Measurements from ENCODE around the gene CEACAM5. TPM values are rescaled to one million over a fixed set of nuclear protein-coding genes. Genes with fewer than 3 reads are reported as not detected.

The CEACAM5 gene
- total RNA-seq, 4 donors from 2014 or later: 86.4 to 374 (median 293) TPM

DNA sequence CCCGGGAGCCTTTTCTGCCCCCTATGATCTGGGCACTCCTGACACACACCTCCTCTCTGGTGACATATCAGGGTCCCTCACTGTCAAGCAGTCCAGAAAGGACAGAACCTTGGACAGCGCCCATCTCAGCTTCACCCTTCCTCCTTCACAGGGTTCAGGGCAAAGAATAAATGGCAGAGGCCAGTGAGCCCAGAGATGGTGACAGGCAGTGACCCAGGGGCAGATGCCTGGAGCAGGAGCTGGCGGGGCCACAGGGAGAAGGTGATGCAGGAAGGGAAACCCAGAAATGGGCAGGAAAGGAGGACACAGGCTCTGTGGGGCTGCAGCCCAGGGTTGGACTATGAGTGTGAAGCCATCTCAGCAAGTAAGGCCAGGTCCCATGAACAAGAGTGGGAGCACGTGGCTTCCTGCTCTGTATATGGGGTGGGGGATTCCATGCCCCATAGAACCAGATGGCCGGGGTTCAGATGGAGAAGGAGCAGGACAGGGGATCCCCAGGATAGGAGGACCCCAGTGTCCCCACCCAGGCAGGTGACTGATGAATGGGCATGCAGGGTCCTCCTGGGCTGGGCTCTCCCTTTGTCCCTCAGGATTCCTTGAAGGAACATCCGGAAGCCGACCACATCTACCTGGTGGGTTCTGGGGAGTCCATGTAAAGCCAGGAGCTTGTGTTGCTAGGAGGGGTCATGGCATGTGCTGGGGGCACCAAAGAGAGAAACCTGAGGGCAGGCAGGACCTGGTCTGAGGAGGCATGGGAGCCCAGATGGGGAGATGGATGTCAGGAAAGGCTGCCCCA lies 11.8 kb upstream of the CEACAM5 start:
- intact Hi-C loops (cut with DNase I): no loop called here
- no peak overlapping the region for H3K4me3 ChIP-seq
- TF ChIP-seq POLR2A (IDR thresholded peaks at IDR 0.05): no peak
- TF ChIP-seq, protein P1, sequence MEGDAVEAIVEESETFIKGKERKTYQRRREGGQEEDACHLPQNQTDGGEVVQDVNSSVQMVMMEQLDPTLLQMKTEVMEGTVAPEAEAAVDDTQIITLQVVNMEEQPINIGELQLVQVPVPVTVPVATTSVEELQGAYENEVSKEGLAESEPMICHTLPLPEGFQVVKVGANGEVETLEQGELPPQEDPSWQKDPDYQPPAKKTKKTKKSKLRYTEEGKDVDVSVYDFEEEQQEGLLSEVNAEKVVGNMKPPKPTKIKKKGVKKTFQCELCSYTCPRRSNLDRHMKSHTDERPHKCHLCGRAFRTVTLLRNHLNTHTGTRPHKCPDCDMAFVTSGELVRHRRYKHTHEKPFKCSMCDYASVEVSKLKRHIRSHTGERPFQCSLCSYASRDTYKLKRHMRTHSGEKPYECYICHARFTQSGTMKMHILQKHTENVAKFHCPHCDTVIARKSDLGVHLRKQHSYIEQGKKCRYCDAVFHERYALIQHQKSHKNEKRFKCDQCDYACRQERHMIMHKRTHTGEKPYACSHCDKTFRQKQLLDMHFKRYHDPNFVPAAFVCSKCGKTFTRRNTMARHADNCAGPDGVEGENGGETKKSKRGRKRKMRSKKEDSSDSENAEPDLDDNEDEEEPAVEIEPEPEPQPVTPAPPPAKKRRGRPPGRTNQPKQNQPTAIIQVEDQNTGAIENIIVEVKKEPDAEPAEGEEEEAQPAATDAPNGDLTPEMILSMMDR (IDR thresholded peaks at IDR 0.05): no peak
- no peak for DNase-seq
- 43% methylated on average over 4 to 5 of the region's 7 CpGs for WGBS, 2 donors
- no peak overlapping the region for H3K27ac ChIP-seq
- peaks cover 0 to 5% (median 4%) of the 10 kb centered on the region in 3 donors for H3K9me3 ChIP-seq
- peaks cover 0 to 79% (median 0%) of the 10 kb centered on the region in 4 donors for H3K27me3 ChIP-seq
- H3K4me1 ChIP-seq: no peaks in the 10 kb centered on the region
- H3K36me3 ChIP-seq: no peaks in the 10 kb centered on the region

DNA sequence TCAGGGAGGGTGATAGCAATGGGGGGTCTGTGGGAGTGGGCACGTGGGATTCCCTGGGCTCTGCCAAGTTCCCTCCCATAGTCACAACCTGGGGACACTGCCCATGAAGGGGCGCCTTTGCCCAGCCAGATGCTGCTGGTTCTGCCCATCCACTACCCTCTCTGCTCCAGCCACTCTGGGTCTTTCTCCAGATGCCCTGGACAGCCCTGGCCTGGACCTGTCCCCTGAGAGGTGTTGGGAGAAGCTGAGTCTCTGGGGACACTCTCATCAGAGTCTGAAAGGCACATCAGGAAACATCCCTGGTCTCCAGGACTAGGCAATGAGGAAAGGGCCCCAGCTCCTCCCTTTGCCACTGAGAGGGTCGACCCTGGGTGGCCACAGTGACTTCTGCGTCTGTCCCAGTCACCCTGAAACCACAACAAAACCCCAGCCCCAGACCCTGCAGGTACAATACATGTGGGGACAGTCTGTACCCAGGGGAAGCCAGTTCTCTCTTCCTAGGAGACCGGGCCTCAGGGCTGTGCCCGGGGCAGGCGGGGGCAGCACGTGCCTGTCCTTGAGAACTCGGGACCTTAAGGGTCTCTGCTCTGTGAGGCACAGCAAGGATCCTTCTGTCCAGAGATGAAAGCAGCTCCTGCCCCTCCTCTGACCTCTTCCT lies 11.1 kb upstream of the CEACAM5 start:
- no peak overlapping the region for H3K27ac ChIP-seq
- WGBS, 2 donors: 46% methylated on average over 2 of the region's 9 CpGs; no CpG with 5 or more reads in 1 of the 2 donors
- TF ChIP-seq, protein P1 (IDR thresholded peaks at IDR 0.05): no peak
- no peak for TF ChIP-seq POLR2A (IDR thresholded peaks at IDR 0.05)
- peaks cover 0 to 5% (median 0%) of the 10 kb centered on the region in 3 donors for H3K9me3 ChIP-seq
- H3K27me3 ChIP-seq: peaks cover 0 to 73% (median 0%) of the 10 kb centered on the region in 4 donors
- intact Hi-C loops (cut with DNase I): no loop called here
- no peak overlapping the region for H3K4me3 ChIP-seq
- no peak for DNase-seq
- H3K36me3 ChIP-seq: no peaks in the 10 kb centered on the region
- H3K4me1 ChIP-seq: no peaks in the 10 kb centered on the region

DNA sequence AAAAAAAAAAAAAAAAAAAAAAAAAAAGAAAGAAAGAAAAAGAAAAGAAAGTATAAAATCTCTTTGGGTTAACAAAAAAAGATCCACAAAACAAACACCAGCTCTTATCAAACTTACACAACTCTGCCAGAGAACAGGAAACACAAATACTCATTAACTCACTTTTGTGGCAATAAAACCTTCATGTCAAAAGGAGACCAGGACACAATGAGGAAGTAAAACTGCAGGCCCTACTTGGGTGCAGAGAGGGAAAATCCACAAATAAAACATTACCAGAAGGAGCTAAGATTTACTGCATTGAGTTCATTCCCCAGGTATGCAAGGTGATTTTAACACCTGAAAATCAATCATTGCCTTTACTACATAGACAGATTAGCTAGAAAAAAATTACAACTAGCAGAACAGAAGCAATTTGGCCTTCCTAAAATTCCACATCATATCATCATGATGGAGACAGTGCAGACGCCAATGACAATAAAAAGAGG lies 9.6 kb upstream of the CEACAM5 start:
- Histone ChIP-seq H3K36me3 (no peaks in the 10 kb centered on the region), H3K9me3 (peaks cover 0 to 4% (median 0%) of the 10 kb centered on the region in 3 donors), H3K4me1 (no peaks in the 10 kb centered on the region), H3K27ac (no peak overlapping the region), H3K4me3 (no peak overlapping the region), H3K27me3 (peaks cover 0 to 71% (median 0%) of the 10 kb centered on the region in 4 donors)
- TF ChIP-seq, protein P1 (IDR thresholded peaks at IDR 0.05): no peak
- no peak for TF ChIP-seq POLR2A (IDR thresholded peaks at IDR 0.05)
- intact Hi-C loops (cut with DNase I): no loop called here
- WGBS, 2 donors: 9 to 36% methylated on average over 1 of the region's 1 CpG
- no peak for DNase-seq

DNA sequence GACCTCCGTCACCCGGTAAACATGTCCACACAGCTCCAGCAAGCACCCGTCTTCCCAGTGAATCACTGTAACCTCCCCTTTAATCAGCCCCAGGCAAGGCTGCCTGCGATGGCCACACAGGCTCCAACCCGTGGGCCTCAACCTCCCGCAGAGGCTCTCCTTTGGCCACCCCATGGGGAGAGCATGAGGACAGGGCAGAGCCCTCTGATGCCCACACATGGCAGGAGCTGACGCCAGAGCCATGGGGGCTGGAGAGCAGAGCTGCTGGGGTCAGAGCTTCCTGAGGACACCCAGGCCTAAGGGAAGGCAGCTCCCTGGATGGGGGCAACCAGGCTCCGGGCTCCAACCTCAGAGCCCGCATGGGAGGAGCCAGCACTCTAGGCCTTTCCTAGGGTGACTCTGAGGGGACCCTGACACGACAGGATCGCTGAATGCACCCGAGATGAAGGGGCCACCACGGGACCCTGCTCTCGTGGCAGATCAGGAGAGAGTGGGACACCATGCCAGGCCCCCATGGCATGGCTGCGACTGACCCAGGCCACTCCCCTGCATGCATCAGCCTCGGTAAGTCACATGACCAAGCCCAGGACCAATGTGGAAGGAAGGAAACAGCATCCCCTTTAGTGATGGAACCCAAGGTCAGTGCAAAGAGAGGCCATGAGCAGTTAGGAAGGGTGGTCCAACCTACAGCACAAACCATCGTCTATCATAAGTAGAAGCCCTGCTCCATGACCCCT lies 9.0 kb upstream of the CEACAM5 start:
- WGBS, 2 donors: 50 to 63% methylated on average over 6 to 10 of the region's 17 CpGs
- intact Hi-C loops (cut with DNase I): no loop called here
- H3K9me3 ChIP-seq: no peaks in the 10 kb centered on the region
- TF ChIP-seq, protein P1 (IDR thresholded peaks at IDR 0.05): no peak
- no peak for TF ChIP-seq POLR2A (IDR thresholded peaks at IDR 0.05)
- no peak for DNase-seq
- H3K4me3 ChIP-seq: no peak overlapping the region
- no peaks in the 10 kb centered on the region for H3K36me3 ChIP-seq
- H3K4me1 ChIP-seq: no peaks in the 10 kb centered on the region
- H3K27me3 ChIP-seq: peaks cover 0 to 72% (median 0%) of the 10 kb centered on the region in 4 donors
- H3K27ac ChIP-seq: no peak overlapping the region

Data from esophagus squamous epithelium (tissue), 5 donors.